GM12873 (cell line): Measurements from ENCODE around the gene EPS8L3.
"Not testable (repeated sequence)": the region's sequence is repeated elsewhere in the genome, so short reads cannot be mapped to it uniquely, and the experiment has no call there.

Source experiments
- CTCF ChIP-seq: IDR thresholded peaks from 2 replicates; pipeline ENCODE4 v1.5.1; 2012; ENCODE audit warnings: low read depth, mild to moderate bottlenecking, moderate library complexity, low read length, control low read depth; ENCODE audit not compliant: insufficient read depth; ENCODE audit errors: missing control alignments

The EPS8L3 gene

GRCh38 chr1:109712321-109712864 lies 51.3 kb downstream of the EPS8L3 start:
- no peak for TF ChIP-seq CTCF

- not testable (repeated sequence) for TF ChIP-seq CTCF
Observed at GRCh38 chr1:109711593-109712320, 52.0 kb downstream of the EPS8L3 start, which contains the start of gene GSTM5. TSS of gene GSTM5 (plus strand) at chr1:109712251. CDS start at chr1:109712313, 62 bp downstream.

GRCh38 chr1:109705411-109705810 lies 58.3 kb downstream of the EPS8L3 start:
- no peak for TF ChIP-seq CTCF

GRCh38 chr1:109704173-109704572 lies 59.5 kb downstream of the EPS8L3 start:
- no peak for TF ChIP-seq CTCF
